HG03064 (cell line): Measurements from ENCODE around the gene KCNF1.

Experiments
- ATAC-seq: cut with Tn5 transposase; IDR thresholded peaks from one replicate; pipeline ENCODE4 v1.9.1; 2021; ENCODE audit warnings: low read depth; ENCODE audit not compliant: unreplicated experiment

The KCNF1 gene

GRCh38 chr2:10879624-10880585 is 31.8 kb upstream of the KCNF1 start:
- no peak for ATAC-seq

GRCh38 chr2:10880586-10881321 is 31.0 kb upstream of the KCNF1 start:
- ATAC-seq, result no peak

GRCh38 chr2:10882568-10882967 is 29.2 kb upstream of the KCNF1 start:
- ATAC-seq, result no peak

GRCh38 chr2:10883066-10883465 is 28.7 kb upstream of the KCNF1 start:
- ATAC-seq, result no peak

GRCh38 chr2:10883801-10884478 is 27.8 kb upstream of the KCNF1 start:
- no peak for ATAC-seq

GRCh38 chr2:10884574-10884975 is 27.2 kb upstream of the KCNF1 start:
- ATAC-seq, result no peak

- no peak for ATAC-seq
These were observed 26.5 kb upstream of the KCNF1 start for GRCh38 chr2:10885094-10885860.

GRCh38 chr2:10887476-10887875 is 24.3 kb upstream of the KCNF1 start:
- no peak for ATAC-seq

- ATAC-seq, result no peak
These were observed 22.0 kb upstream of the KCNF1 start for GRCh38 chr2:10889651-10890215.

- no peak for ATAC-seq
These were observed 20.9 kb upstream of the KCNF1 start for GRCh38 chr2:10890706-10891270.

- no peak for ATAC-seq
These were observed 20.3 kb upstream of the KCNF1 start for GRCh38 chr2:10891390-10891789.

GRCh38 chr2:10891848-10892247 is 19.9 kb upstream of the KCNF1 start:
- ATAC-seq, result no peak

- ATAC-seq, result no peak
These were observed 19.4 kb upstream of the KCNF1 start for GRCh38 chr2:10892316-10892715.

GRCh38 chr2:10892796-10893350 is 18.9 kb upstream of the KCNF1 start:
- ATAC-seq, result no peak

- no peak for ATAC-seq
These were observed 17.3 kb upstream of the KCNF1 start for GRCh38 chr2:10894264-10894935.

GRCh38 chr2:10895231-10895630 is 16.5 kb upstream of the KCNF1 start:
- ATAC-seq, result no peak

GRCh38 chr2:10897956-10898355 is 13.8 kb upstream of the KCNF1 start:
- no peak for ATAC-seq

GRCh38 chr2:10900216-10901109 is 11.3 kb upstream of the KCNF1 start:
- no peak for ATAC-seq
